SK-N-SH treated with all-trans-retinoic acid at 6 μM for 48 hours (cell line): ENCODE data around the gene SKP1.

ENCODE experiments used
- CSDC2 ChIP-seq: fragments of 250-450 bp; sonication (Bioruptor Pico); IDR thresholded peaks from 2 replicates; pipeline ENCODE4 v1.5.0; 2020; ENCODE audit warnings: mild to moderate bottlenecking, moderate library complexity
- GLIS3 ChIP-seq: fragments of 250-450 bp; sonication (Bioruptor Pico); IDR thresholded peaks from 2 replicates; pipeline ENCODE4 v1.5.0; 2020; ENCODE audit warnings: mild to moderate bottlenecking, moderate library complexity
- OSR1 ChIP-seq: fragments of 250-450 bp; sonication (Bioruptor Pico); IDR thresholded peaks from 2 replicates; pipeline ENCODE4 v1.8.0; 2022; ENCODE audit warnings: moderate library complexity, mild to moderate bottlenecking, inconsistent platforms
- PPARA ChIP-seq: fragments of 250-450 bp; sonication (Bioruptor Pico); IDR thresholded peaks from 2 replicates; pipeline ENCODE4 v1.5.0; 2020; ENCODE audit warnings: mild to moderate bottlenecking, borderline replicate concordance
- RARB ChIP-seq: fragments of 250-450 bp; sonication (Bioruptor Pico); IDR thresholded peaks from 2 replicates; pipeline ENCODE4 v1.8.0; 2021; ENCODE audit warnings: mild to moderate bottlenecking, moderate library complexity
- ZC3H10 ChIP-seq: fragments of 250-450 bp; sonication (Bioruptor Pico); IDR thresholded peaks from 2 replicates; pipeline ENCODE4 v1.5.1; 2021; ENCODE audit warnings: mild to moderate bottlenecking, moderate library complexity
- TF ChIP-seq, protein P1 (sequence below): fragments of 250-450 bp; sonication (Bioruptor Pico); IDR thresholded peaks from 2 replicates; pipeline ENCODE4 v1.8.0; 2020; ENCODE audit warnings: mild to moderate bottlenecking, moderate library complexity, borderline replicate concordance

DNA sequence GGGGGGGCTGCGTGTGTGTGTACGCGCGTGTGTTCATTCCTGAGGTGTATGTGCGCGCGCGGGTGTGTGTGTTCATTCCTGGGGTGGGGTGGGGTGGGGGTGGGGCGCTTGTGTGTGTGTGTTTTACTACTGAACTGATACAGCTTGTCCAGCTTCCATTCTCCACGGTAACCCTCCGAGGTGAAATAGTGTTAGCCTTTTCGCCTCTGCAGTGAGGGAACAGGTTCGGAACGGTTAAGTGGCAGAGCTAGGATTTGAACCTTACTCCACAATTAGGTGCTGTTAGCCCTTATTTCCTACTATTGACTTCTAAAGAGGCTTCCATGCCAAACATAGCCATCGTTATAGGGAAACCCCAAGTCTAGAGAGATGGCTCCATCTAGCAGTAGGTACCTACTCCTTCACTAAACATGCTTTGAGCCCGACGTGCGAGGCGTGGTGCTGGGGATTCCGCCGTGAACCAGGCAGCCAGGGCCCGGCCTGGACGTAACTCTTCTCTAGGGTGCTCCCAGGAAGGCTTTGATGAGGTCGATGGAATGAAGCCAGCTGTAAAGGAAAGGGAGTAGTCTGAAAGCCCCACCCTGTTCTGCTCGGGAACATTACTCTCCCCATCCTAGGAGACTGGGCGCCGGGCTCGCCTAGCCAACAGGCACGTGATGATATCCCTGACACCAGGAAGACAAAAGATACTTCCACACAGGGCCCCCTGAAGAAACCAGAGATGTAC lies 782 bp upstream of the SKP1 start:
- TF ChIP-seq OSR1 (CRISPR knock-in tag) (no peak), CSDC2 (no peak), RARB (CRISPR knock-in tag) (no peak), PPARA (CRISPR knock-in tag) (no peak), GLIS3 (CRISPR knock-in tag) (no peak), ZC3H10 (no peak)
- TF ChIP-seq, protein P1, sequence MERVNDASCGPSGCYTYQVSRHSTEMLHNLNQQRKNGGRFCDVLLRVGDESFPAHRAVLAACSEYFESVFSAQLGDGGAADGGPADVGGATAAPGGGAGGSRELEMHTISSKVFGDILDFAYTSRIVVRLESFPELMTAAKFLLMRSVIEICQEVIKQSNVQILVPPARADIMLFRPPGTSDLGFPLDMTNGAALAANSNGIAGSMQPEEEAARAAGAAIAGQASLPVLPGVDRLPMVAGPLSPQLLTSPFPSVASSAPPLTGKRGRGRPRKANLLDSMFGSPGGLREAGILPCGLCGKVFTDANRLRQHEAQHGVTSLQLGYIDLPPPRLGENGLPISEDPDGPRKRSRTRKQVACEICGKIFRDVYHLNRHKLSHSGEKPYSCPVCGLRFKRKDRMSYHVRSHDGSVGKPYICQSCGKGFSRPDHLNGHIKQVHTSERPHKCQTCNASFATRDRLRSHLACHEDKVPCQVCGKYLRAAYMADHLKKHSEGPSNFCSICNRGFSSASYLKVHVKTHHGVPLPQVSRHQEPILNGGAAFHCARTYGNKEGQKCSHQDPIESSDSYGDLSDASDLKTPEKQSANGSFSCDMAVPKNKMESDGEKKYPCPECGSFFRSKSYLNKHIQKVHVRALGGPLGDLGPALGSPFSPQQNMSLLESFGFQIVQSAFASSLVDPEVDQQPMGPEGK (CRISPR knock-in tag): no peak
